GM21723 (cell line): ENCODE data around the gene DNAH2.
"Not testable (repeated sequence)": the region's sequence is repeated elsewhere in the genome, so short reads cannot be mapped to it uniquely, and the experiment has no call there.

Source experiments
- ATAC-seq: cut with Tn5 transposase; IDR thresholded peaks from one replicate; pipeline ENCODE4 v1.9.1; 2021; ENCODE audit warnings: mild to moderate bottlenecking, moderate library complexity; ENCODE audit not compliant: unreplicated experiment

The DNAH2 gene

GRCh38 chr17:7849751-7850504 lies 132.4 kb downstream of the DNAH2 start:
- no peak for ATAC-seq

DNA sequence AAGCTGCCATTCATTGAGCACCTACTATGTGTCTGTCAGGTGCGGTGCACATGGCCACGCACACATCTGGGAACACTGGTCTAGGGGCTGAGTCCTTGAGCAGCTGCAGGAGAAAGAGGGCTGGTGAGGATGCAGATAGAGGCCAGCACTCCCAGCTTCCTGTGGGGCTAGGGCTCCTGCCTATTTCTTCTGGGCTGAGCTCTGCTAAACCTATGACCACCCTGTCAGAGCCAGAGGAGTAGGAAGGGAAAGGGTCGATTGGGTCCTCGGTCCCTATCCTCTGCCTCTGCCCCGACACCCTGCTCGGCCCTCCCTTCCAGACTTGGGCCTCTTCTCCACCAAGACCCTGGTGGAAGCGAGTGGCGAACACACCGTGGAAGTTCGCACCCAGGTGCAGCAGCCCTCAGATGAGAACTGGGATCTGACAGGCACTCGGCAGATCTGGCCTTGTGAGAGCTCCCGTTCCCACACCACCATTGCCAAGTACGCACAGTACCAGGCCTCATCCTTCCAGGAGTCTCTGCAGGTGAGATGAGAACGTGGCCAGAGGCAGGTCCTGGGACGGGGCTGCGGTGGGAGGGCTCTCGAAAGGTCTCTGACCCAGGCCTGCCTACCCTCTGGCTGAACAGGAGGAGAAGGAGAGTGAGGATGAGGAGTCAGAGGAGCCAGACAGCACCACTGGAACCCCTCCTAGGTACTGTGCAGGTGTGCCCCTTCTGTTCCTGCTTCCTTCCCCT lies 133.3 kb downstream of the DNAH2 start:
- no peak for ATAC-seq

GRCh38 chr17:7851438-7852261 lies 134.1 kb downstream of the DNAH2 start:
- ATAC-seq = peak; percentile 69

DNA sequence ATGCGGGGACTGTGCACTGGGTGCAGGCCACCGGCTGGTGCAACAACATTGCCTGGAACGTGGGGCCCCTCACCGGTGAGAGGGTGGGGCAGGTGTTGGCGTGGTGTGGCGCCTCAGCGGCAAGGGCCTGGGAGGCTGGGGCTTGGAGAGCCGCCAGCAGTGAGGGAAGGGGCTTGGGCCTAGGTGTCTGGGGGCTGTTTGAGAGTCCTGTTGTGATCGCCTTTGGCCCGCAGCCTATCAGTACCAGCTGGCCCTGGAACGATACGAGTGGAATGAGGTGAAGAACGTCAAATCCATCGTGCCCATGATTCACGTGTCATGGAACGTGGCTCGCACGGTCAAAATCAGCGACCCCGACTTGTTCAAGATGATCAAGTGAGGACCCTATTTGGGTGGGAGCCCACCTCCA lies 134.7 kb downstream of the DNAH2 start:
- no peak for ATAC-seq

- no peak for ATAC-seq
Observed at GRCh38 chr17:7852919-7853690, 135.6 kb downstream of the DNAH2 start.

GRCh38 chr17:7853691-7854038 lies 136.1 kb downstream of the DNAH2 start:
- no peak for ATAC-seq

DNA sequence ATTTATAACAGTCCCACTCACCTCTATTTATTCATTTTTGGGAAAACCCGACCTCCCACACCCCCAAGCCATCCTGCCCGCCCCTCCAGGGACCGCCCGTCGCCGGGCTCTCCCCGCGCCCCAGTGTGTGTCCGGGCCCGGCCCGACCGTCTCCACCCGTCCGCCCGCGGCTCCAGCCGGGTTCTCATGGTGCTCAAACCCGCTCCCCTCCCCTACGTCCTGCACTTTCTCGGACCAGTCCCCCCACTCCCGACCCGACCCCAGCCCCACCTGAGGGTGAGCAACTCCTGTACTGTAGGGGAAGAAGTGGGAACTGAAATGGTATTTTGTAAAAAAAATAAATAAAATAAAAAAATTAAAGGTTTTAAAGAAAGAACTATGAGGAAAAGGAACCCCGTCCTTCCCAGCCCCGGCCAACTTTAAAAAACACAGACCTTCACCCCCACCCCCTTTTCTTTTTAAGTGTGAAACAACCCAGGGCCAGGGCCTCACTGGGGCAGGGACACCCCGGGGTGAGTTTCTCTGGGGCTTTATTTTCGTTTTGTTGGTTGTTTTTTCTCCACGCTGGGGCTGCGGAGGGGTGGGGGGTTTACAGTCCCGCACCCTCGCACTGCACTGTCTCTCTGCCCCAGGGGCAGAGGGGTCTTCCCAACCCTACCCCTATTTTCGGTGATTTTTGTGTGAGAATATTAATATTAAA lies 136.7 kb downstream of the DNAH2 start:
- ATAC-seq = no peak

GRCh38 chr17:7854851-7855659 lies 137.5 kb downstream of the DNAH2 start, which contains the start of gene TMEM88:
Gene TMEM88, plus strand, starts transcription at chr17:7855066. Its CDS starts 9 bp downstream, at chr17:7855075.
- ATAC-seq = no peak

DNA sequence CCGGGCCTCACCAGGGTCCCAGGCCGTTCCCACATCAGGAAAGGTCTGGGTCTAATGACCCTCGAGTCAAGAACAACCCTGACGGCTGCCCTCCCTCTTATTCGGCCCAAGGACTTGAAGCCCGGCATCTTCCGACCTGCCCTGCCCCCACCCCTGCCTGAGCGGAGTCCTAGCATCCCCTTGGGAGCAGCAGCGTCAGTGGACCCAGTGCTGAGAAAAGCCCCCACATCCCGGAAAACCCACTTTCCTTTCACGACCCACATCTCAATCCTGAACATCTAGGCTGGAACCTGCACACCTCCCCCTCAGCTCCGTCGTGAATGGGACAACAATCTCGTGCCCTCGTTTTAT lies 138.1 kb downstream of the DNAH2 start:
- ATAC-seq = no peak

- no peak for ATAC-seq
Observed at GRCh38 chr17:7856011-7856810, 138.7 kb downstream of the DNAH2 start.

DNA sequence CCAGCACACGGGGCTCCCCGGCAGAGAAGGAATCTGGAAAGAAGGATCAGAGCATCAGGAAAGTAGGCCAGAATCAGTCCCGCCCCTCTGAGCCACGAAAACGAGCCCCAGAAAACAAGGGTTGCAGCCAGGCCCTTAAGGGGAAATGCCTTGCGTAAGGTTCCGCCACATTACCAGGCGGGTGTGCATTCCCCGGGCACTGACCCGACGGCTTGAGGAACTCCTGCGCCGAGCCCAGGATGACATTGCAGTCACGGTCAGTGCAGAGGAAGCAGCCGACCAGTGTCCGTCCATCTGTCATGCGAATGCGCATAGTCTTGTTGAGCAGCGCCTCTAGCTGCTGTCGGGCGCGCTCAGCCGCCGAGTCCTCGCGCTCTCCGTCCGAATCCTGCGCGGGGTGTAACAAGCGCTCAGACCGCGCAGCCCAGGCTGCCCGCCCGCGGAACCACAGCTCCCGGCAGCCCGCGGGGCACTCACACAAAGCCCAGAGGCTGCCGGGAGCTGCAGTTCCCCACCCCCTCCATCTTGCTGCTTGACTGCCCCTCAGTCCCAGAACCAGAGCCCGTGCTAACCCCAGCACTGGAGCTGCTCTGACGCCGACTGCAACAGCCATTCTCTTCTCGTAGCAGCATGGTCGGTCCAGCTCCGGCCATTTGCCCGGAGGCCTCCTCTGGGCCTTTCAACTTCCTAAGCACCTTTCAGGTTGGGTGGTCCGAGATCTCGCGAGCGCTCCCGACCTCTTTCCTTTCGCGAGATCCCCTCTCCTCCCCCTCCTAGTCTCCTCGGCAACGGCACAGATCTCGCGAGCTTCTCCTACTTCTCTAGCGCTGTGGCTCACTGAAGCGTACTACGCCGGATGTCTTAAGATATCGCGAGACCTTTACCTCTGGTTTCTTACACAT lies 139.5 kb downstream of the DNAH2 start, which contains the start of gene NAA38:
Gene NAA38, minus strand, starts transcription at position 749 of the 902 bp plus-strand sequence. Its CDS starts 96 bp downstream, at position 653.
- peak; percentile 76 for ATAC-seq

DNA sequence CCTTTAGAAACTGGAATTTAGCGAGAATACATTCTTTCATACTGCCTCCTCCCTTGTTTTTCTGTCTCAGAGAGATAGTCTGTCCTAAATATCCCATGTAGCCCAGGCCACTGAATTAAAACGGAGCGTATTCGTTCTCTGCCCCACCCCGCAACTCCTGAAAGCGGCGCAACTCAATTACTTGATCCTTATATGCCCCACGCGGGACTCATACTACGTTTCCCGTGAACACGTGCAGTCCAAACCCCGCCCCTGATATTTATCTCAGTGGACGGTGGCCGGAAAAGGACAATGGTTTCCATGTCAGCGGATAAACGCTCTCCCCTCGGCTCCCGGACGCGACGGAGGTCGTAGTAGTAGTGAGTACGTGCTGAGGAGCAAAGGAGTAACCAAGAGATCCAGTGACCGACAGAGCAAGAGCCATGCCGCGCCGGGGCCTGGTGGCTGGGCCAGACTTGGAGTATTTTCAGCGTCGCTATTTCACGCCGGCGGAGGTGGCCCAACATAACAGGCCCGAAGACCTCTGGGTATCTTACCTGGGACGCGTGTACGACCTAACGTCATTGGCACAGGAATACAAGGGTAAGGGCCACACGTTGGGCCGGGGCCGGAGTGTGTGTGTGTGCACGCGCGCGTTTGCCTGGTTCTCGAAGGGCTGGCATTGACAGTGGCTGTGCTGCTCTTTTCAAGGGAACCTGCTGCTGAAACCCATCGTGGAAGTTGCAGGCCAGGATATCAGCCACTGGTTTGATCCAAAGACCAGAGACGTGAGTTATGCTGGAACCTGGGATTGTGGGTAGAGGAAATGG lies 140.4 kb downstream of the DNAH2 start, which contains the start of gene CYB5D1:
Gene CYB5D1, plus strand, starts transcription at position 291 of the 809 bp plus-strand sequence. Its CDS starts 132 bp downstream, at position 423.
- peak; percentile 40 for ATAC-seq

GRCh38 chr17:7858522-7858810 lies 140.9 kb downstream of the DNAH2 start:
- ATAC-seq = no peak

DNA sequence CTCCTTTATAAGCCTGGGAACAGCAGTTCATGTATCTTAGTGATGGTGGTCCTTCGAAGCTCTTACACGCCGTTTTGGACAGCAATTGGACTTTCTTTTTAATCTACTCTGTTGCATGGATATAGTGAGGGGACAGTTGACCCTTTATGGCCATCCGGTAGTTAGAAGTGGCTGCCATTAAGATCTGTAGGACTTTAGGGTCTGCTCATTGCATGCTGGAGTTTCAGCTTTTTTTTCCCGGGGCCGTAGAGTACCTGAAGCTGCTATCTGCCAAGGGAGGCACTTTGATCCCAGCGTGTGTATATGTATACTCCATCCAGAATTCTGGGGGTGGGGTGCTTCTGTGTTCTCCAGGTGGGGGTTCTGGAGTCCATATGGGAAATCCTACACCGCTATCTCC lies 141.5 kb downstream of the DNAH2 start:
- no peak for ATAC-seq

GRCh38 chr17:7862692-7863437 lies 145.3 kb downstream of the DNAH2 start:
- no peak for ATAC-seq

GRCh38 chr17:7864384-7864783 lies 146.8 kb downstream of the DNAH2 start:
- ATAC-seq = not testable (repeated sequence)
